ENCODE results near the gene FMO5.
"Not testable (repeated sequence)": the region's sequence is repeated elsewhere in the genome, so short reads cannot be mapped to it uniquely, and the experiment has no call there.

FMO5 gene, protein sequence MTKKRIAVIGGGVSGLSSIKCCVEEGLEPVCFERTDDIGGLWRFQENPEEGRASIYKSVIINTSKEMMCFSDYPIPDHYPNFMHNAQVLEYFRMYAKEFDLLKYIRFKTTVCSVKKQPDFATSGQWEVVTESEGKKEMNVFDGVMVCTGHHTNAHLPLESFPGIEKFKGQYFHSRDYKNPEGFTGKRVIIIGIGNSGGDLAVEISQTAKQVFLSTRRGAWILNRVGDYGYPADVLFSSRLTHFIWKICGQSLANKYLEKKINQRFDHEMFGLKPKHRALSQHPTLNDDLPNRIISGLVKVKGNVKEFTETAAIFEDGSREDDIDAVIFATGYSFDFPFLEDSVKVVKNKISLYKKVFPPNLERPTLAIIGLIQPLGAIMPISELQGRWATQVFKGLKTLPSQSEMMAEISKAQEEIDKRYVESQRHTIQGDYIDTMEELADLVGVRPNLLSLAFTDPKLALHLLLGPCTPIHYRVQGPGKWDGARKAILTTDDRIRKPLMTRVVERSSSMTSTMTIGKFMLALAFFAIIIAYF

DNA sequence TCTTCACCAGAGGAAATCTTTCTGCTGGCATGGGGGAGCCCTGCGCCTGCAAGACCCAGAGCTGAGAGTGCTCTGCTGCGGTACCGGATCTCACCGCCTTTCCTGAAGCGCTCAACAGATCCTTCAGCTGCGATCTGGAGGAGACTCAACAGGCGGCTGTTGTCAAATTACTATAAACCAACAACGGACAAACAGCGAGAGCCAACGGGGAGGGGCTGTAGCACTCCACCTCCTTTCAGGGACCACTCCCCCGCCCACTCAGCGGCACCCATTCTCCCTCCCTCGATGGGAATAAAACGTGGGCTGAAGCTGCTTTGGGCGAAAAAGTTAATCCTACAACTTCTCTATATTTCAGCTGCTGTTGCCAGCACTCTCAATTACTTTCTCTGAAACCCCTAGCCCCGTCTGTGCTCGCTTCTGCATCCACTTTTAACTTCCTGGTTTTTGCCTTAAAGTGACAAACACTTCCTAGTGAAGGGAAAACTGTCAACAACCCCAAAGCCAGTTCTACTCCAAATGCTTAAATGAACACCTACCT lies at the start of gene FMO5:
FMO5 (minus strand) TSS at position 147 of the 538 bp plus-strand sequence. CDS start 310 bp downstream, outside the sequence.
- DNase-seq (ENCODE audit: low spot score) = peak; percentile 61

DNA sequence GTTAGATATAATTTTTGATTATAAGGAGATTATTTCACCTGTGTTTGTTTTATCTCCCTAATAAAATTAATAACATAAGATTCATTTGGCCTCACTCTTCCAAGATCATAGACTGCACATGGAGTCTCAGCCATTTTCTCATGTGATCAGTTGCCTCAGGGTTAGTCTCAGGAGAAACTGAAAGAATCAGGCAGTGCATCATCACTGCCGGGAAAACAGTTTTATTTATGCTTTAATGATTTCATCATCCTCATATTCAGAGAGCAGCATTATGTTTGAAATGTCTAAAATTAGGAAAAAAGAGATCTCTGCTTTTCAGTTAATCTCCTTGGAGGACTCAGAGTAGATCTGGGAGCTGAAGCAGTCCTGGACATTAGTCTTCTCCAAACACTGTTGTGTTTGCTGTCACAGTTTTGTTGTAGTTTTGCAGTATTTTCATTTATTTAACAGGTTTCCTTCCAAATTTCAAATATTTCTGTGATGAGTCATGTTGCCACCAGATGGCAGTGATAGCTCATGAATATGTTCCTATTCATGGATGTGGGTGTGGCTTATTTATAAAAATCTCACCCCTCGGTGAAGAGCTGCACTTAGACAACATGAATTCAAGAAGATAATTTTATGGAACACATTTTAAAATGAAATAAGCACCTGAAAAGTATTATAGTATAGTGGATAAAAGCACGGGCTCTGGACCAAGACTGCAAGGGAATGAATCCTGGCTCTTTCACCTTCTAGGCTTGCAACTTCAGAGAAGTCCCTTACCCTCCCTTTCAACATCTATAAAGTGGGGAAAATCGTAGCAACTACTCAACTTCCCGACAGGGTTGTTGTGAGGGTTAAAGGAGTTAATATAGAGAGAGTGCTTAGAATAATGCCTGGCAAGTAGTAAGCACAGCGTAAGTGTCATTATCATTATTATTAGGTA lies 48.5 kb upstream of the FMO5 start:
- DNase-seq (ENCODE audit: low spot score) = peak; percentile 66

DNA sequence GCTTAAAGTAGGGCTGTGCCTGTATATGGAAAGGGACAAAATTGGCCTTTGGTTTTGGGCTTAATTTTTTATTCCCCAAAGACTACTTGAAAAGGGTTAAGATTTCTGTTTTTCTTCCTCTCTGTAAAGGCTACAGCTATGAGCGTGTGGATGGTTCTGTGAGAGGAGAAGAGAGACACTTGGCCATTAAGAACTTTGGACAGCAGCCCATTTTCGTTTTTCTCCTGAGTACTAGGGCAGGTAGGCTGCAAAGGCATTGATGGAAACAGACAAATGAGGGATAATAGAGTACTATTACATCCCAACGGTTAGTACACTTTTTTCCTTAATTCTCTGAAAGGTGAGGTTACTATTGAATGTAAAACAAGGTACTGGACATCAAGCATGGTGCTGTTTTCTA lies 46.9 kb upstream of the FMO5 start:
- DNase-seq (ENCODE audit: low spot score) = no peak

DNA sequence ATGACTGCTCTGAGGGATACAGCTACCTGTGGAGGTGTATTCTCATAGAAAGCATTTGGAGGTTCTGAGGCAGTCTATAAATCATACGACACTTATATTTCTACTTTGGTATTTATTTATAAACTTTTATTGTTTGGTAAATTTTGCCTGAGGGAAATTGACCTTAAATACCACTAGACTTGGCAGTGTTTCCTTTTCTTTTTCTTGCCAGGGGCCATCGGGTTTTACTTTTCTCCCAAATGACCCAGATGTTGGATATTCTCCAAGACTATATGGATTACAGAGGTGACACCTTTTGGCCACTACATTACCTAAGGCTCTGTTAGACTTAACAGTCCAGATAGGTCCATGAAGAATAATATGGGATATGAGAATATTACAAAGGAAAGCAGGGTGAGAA lies 45.6 kb upstream of the FMO5 start:
- no peak for DNase-seq (ENCODE audit: low spot score)

DNA sequence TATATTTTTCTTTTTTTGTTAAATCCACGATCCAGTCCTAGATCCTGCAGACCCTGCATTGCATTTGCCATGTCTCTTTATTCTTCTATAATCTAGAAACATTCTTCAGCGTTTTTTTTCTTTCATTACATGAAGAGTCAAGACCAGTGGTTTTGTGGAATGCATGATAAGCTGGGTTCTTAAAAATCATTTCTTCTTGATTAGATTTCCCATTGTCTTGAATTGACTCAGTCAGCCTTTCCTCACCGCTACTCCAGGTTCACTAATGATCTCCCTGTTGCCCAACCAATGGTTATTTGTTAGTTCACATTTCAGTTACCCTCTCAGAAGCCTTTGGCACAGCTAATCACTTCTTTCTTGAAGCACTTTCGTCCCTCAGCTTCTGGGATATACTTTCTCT lies 42.6 kb upstream of the FMO5 start:
- no peak for DNase-seq (ENCODE audit: low spot score)

DNA sequence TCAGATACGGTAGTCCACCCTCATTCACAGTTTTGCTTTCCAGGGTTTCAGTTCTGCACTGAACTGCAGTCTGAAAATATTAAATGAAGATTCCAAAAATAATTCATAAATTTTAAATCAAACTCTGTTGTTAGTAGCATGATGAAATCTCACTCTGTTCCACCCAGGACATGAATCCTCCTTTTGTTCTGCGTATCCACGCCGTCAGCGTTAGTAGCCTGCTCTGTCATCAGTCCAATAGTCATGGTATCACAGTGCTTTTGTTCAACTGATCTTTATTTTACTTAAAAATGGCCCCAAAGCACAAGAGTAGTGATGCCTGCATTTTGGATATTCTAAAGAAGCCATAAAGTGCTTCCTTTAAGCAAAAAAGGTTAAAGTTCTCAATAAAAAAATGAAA lies 41.2 kb upstream of the FMO5 start:
- DNase-seq (ENCODE audit: low spot score) = no peak

DNA sequence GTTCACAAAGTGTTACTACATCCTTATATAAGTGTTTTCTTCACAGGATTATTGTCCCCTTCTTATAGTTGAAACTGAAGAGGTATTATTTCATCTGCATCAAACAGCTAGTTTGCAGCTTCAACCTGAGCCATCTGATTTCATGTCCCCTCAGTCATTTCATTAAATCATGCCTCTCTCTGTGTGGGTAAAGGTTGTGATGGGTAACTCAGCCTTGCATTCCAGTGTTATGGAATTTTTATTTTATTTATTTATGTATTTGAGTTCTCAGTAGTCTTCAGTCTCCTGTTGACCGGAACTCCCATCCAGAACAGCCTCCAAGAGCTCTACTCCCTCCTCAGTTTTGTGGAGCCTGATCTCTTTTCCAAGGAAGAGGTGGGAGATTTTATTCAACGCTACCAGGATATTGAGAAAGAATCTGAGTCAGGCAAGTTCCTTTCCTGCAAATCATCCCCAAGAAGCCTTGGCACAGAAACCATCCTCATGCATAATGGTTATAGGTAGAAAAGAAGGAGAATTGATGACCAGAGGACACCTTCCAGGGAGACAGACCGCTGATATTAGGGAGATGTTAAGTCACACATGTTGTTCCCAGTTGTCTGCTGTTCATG lies 39.1 kb upstream of the FMO5 start:
- DNase-seq (ENCODE audit: low spot score) = no peak

DNA sequence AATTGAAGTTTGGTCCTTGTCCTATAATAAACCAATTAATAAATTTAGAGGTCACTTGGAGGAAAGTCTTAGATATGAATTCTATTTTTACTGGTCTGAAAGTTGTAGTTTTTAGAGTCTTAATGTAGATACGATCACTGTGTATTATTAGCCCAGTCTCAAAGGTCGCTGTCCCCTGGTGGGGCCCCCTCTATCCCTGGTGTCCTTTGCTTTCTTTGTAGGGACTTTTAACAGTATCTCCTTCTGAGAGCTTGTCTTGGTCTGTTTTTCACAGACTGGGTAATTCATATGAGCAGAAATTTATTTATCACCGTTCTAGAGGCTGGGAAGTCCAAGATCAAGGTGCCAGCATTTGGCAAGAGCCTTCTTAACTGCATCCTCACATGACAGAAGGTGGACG lies 35.8 kb upstream of the FMO5 start:
- DNase-seq (ENCODE audit: low spot score) = no peak

DNA sequence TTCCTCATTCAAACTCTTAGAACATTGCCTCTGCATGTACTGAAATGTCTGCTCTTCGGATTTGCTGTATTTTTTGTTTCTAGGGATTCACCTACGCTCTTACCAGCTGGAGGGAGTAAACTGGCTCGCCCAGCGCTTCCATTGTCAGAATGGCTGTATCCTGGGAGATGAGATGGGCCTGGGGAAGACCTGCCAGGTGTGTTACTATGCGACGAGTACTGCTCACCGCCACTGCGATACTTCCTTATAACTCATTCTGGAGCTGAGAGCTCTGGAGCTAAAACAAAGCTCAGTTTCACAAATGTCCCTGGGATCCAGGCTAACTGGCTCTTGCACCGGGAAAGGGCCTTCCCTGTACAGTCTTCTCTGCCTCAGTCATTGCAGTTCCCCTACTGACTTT lies 27.4 kb upstream of the FMO5 start:
- DNase-seq (ENCODE audit: low spot score) = no peak

DNA sequence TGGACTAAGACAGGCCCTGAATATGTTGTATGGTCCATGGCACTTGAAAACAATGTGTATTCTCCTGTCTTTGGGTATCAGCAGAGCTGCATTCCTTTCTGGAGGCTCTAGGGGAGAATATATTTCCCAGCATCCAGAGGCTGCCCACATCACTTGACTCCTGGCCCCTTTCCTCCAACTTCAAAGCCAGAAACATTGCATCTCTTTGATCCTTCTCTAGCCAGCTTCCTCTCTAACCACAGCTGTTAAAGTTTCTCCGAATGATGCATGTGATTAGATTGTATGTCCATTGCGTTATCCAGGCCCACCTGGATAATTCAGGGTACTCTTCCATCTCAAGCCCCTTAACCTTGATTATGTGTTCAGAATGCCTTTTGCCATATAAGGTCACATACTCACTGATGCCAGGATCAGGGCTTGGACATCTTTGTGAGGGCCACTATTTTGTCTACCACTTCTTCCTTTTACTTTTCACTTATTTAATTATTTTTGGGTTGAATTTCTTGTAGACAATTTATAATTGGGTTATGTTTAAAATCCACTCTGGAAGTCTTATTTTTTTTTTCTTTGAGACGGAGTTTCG lies 22.6 kb upstream of the FMO5 start:
- DNase-seq (ENCODE audit: low spot score) = no peak

DNA sequence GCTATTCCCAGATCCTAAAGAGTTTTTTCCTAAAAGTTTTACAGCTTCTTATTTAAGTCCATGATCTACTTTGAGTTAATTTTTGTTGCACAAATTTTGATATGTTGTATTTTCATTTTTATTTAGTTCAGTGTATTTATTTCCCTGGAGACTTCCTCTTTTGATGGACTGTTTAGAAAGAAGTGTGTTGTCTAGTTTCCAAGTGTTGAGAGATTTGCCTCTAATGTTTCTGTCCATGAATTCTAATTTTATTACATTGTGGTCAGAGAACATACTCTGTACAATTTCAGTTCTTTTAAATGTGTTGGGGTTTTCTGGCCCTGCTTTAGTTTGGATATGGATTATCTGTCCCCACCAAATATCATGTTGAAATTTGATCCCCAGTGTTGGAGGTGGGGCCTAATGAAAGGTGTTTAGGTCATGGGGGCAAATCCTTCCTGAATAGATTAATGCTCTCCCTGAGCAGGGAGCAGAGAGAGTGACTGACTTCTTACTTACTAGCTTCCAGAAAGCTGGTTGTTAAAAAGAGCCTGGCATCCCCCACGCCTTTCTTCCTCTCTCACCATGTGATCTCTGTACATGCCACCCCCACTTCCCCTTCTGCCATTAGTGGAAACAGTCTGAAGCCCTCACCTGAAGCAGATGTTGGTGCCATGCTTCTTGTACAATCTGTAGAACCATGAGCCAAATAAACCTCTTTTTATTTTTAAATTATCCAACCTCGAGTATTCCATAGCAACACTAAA lies 21.9 kb upstream of the FMO5 start:
- DNase-seq (ENCODE audit: low spot score) = peak; percentile 18

DNA sequence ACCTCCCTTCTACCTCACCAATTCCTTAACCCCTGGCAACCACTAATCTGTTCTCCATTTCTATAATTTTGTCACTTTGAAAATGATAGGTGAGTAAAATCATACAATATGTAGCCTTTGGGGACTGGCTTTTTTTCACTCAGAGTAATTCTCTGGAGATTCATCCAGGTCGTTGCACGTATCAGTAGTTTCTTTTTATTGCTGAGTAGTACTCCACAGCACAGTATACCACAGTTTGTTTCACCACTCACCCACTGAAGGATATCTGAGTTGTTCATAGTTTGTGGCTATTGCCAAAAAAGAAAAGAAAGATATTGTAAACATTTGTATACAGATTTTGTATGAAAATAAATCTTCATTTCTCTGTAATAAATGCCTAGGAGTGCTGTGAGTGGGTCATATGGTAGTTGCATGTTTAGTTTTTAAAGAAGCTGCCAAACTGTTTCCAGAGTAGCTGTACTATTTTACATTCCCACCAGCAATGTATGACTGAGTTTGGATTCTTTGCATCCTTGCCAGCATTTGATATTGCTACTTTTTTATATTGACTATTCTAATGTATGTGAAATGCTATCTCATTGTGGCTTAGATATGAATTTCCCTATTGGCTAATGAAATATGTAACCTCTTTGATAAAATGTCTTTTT lies 21.0 kb upstream of the FMO5 start:
- DNase-seq (ENCODE audit: low spot score) = no peak

DNA sequence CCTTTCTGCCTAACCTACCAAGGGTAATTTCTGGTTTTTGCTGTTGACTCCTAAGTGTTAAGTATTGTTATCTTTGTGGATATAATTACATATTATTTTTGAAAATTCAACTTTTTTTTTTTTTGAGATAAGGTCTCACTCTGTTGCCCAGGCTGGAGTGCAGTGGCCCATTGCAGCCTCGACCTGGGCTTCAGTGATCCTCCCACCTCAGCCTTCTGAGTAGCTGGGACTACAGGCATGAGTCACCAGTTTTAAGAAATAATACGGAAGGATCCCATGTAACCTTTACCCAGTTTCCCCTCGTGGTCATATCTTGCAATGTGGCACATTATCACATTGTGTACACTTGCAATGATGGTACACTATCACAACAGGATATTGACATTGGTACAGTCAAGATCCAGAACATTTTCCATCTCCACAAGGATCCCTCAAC lies 20.5 kb upstream of the FMO5 start:
- no peak for DNase-seq (ENCODE audit: low spot score)

DNA sequence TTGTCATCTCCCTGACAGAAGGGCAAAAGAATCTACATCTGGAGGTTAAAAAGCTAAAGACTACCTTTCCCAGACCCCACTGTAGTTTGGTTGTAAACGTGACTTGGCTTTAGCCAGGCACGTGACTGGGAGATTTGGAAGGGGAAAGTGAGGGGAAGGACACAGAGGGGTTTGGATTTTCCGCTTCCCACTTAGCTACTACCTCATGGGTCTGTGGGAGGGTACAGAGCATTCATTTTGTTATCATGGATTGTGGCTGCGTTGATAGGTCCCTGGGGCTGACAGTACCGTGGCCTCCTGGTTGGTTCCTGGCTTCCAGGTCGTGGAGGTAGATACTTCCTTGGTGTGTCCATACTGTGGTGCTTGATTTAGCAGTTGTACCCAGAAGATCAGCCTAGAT lies 20.0 kb upstream of the FMO5 start:
- no peak for DNase-seq (ENCODE audit: low spot score)

DNA sequence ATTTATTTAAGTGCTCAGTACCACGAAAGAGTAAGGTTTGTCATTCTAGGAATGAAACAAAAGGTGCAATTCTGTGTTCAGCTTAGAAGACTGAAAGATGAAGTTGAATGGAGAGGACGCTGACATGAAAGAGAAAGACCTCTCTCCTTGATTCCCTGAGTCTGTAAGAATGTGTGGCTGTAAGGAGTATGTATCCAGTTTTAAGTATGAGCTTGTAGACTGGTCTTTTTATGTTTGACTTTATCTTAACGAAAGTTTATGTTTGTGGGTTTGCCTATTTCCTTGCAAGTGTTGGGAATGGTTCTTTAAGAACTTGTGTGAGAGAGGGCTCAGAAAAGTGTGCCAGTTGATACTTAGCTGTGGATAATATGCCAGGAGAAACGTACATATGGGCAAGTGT lies 18.7 kb upstream of the FMO5 start:
- DNase-seq (ENCODE audit: low spot score) = no peak

DNA sequence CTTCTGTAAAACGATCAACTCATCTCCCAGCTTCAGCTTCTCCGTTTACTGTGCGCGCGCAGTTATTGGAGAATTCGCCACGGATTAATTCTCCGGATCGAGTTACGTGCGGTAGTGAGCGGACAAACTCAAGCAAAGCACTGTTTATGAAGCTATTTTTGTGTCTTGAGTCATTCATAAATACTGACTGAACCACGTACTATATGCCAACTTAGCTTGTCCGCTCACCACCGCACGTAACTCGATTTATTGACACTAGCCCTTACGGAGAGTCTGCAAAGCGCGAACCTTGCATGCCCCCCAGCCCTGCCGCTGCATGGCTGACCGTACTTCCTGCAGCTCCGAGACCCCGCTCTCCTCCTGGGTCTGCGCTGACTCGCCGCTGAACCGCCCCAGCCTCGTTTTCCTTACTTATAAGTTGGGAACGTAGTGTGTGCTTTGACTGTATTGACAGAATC lies 18.1 kb upstream of the FMO5 start:
- DNase-seq (ENCODE audit: low spot score) = peak; percentile 36

DNA sequence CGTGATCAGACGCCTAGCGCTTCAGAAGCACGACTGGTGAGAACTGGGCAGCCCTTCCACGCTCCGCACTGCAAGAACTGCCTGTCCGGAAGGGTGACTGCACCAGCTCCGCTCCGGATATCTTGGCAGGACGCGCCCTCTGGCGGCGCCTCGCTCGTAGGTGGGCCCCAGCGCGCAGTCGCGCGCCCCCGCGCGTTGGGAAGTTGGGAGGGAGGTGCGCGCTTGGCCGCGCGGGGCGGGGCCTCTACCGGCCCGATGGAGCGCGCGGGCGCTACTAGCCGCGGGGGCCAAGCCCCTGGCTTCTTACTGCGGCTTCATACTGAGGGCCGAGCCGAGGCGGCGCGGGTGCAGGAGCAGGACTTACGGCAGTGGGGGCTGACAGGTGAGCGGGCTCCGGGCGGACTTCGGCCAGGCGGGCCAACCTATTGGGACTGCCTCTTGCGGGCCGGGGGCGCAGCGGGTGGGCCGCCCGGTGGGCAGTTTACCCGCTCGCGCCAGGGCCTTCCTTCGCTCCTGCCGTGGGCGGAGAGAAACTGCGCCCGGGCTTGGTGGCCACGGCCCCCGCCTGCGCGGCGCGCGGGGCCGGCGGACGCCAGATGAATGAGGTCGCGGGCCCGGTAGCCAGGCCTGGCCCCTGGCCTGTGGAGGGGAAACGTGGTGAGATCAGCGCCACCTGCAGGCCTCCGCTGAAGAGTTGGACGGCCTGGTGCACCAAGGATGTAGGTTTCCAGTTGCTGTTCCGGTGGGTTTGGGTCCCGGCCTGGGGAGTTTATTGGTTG lies 17.5 kb upstream of the FMO5 start, which contains the start of gene CHD1L:
CHD1L (plus strand) TSS at position 236 of the 779 bp plus-strand sequence; CDS start at position 256, 20 bp downstream.
- peak; percentile 92 for DNase-seq (ENCODE audit: low spot score)

DNA sequence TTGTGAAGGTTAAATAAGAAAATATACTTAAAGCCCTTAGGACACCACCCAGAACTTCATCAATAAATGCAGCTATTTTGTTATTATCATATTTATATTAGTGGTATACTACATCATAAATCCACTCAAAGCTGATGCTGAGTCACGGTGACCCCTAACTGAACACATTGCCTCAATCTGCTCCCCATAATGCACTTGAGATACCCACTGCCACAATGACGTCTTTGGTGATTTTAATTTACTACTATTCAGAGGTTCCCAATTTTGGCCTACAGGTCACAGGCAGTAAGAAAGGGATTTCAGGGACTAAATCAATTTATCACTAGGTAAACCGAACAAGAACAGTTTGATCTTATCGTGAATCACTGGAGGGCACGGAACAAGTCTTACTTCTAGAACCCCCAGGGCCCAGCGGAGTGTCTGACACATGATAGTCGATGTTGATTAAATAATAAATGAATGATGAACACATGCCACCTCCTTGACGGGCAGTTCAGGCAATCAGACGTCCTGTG lies 16.9 kb upstream of the FMO5 start:
- no peak for DNase-seq (ENCODE audit: low spot score)

DNA sequence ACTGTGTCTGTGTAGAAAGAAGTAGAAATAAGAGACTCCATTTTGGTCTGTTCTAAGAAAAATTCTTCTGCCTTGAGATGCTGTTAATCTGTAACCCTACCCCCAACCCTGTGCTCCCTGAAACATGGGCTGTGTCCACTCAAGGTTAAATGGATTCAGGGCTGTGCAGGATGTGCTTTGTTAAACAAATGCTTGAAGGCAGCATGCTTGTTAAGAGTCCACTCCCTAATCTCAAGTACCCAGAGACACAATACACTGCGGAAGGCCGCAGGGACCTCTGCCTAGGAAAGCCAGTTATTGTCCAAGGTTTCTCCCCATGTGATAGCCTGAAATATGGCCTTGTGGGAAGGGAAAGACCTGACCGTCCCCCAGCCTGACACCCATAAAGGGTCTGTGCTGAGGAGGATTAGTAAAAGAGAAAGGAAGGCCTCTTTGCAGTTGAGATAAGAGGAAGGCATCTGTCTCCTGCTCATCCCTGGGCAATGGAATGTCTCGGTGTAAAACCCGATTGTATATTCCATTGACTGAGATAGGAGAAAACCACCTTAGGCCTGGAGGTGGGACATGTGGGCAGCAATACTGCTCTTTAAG lies 15.1 kb upstream of the FMO5 start:
- not testable (repeated sequence) for DNase-seq (ENCODE audit: low spot score)

Data from germinal center (tissue), 1 donor.